ENCODE data around the gene BRD4.
A peak's percentile ranks its signal among the peaks of the same experiment; 100 is the strongest.

BRD4 gene

GRCh38 chr19:15194938-15195337 is 137.4 kb downstream of the BRD4 start:
- Histone ChIP-seq H3K4me3 (ENCODE audit: low read depth, low read length) (peak overlapping the region; percentile 22), H3K27me3 (replicated peaks) (no peaks in the 10 kb centered on the region), H3K36me3 (replicated peaks) (peaks cover 25% of the 10 kb centered on the region), H3K27ac (peak overlapping the region; percentile 82)
- in situ Hi-C loops (cut with HindIII; ENCODE audit: low pct_ligation_motif_present, low sequenced_read_pairs) = no loop called here
- DNase-seq = peak; percentile 85
- TF ChIP-seq CTCF (IDR thresholded peaks at IDR 0.05; ENCODE audit: low read depth, low read length, missing control alignments) = no peak

- Histone ChIP-seq H3K4me3 (ENCODE audit: low read depth, low read length) (no peak overlapping the region), H3K27ac (no peak overlapping the region), H3K36me3 (replicated peaks) (peaks cover 48% of the 10 kb centered on the region), H3K27me3 (replicated peaks) (no peaks in the 10 kb centered on the region)
- TF ChIP-seq CTCF (IDR thresholded peaks at IDR 0.05; ENCODE audit: low read depth, low read length, missing control alignments) = no peak
- in situ Hi-C loops (cut with HindIII; ENCODE audit: low pct_ligation_motif_present, low sequenced_read_pairs) = no loop called here
- DNase-seq = no peak
These were observed 140.4 kb downstream of the BRD4 start for GRCh38 chr19:15191982-15192381.

- H3K27me3 ChIP-seq (replicated peaks) = no peaks in the 10 kb centered on the region
- no peak overlapping the region for H3K27ac ChIP-seq
- no peak for TF ChIP-seq CTCF (IDR thresholded peaks at IDR 0.05; ENCODE audit: low read depth, low read length, missing control alignments)
- no peak overlapping the region for H3K4me3 ChIP-seq (ENCODE audit: low read depth, low read length)
- DNase-seq = no peak
- peaks cover 52% of the 10 kb centered on the region for H3K36me3 ChIP-seq (replicated peaks)
- in situ Hi-C loops (cut with HindIII; ENCODE audit: low pct_ligation_motif_present, low sequenced_read_pairs) = no loop called here
These were observed 140.8 kb downstream of the BRD4 start for GRCh38 chr19:15191514-15191913.

- H3K4me3 ChIP-seq (ENCODE audit: low read depth, low read length) = no peak overlapping the region
- H3K27me3 ChIP-seq (replicated peaks) = no peaks in the 10 kb centered on the region
- in situ Hi-C loops (cut with HindIII; ENCODE audit: low pct_ligation_motif_present, low sequenced_read_pairs) = no loop called here
- peaks cover 67% of the 10 kb centered on the region for H3K36me3 ChIP-seq (replicated peaks)
- TF ChIP-seq CTCF (IDR thresholded peaks at IDR 0.05; ENCODE audit: low read depth, low read length, missing control alignments) = no peak
- no peak for DNase-seq
- no peak overlapping the region for H3K27ac ChIP-seq
These were observed 143.5 kb downstream of the BRD4 start for GRCh38 chr19:15188851-15189250.

- H3K36me3 ChIP-seq (replicated peaks) = peaks cover 58% of the 10 kb centered on the region
- no peak overlapping the region for H3K27ac ChIP-seq
- no peak for DNase-seq
- H3K4me3 ChIP-seq (ENCODE audit: low read depth, low read length) = no peak overlapping the region
- no peak for TF ChIP-seq CTCF (IDR thresholded peaks at IDR 0.05; ENCODE audit: low read depth, low read length, missing control alignments)
- in situ Hi-C loops (cut with HindIII; ENCODE audit: low pct_ligation_motif_present, low sequenced_read_pairs) = no loop called here
- H3K27me3 ChIP-seq (replicated peaks) = no peaks in the 10 kb centered on the region
These were observed 145.0 kb downstream of the BRD4 start for GRCh38 chr19:15187026-15188007.

Measured in brain microvascular endothelial cell (primary cell).